IMR-90 (cell line): ENCODE results near the gene ASF1B. TPM values are rescaled to one million over a fixed set of nuclear protein-coding genes. Genes with fewer than 3 reads are reported as not detected.

Experiments
- ATAC-seq: fragments of 200-7000 bp; cut with Tn5 transposase; 2 replicates; pipeline ENCODE4 v1.9.1; 2020; ENCODE audit warnings: low read depth, mild to moderate bottlenecking, moderate library complexity
- BruUV-seq: library from RNA; stranded (reverse); fragments of 400-500 nt; replicated peaks from 2 replicates; lab custom pipeline; 2021; lab: Mats Ljungman, UMichigan
- CTCF ChIA-PET: fragments of 300-600 bp; formaldehyde crosslinking; extraction: SDS; loops from one replicate; lab custom pipeline; 2021; ENCODE audit warnings: antibody characterized with exemption; lab: Yijun Ruan, JAX
- POLR2A ChIA-PET: fragments of 300-600 bp; sonication (Branson Sonifier 250); formaldehyde crosslinking; loops from one replicate; lab custom pipeline; 2022; ENCODE audit warnings: antibody characterized with exemption; ENCODE audit not compliant: unreplicated experiment; lab: Charles Lee
- DNase-seq: peaks from one replicate; pipeline ENCODE4 v3.0.0; 2013
- H2AFZ ChIP-seq: replicated peaks from 2 replicates; pipeline ENCODE3; 2013; ENCODE audit warnings: low read length, mild to moderate bottlenecking; ENCODE audit not compliant: poor library complexity
- H2AK5ac ChIP-seq: 2 replicates; pipeline ENCODE4 v1.6.1; 2013; ENCODE audit warnings: low read depth, low read length, inconsistent platforms
- H2AK9ac ChIP-seq: replicated peaks from 2 replicates; pipeline ENCODE3; 2013; ENCODE audit warnings: mild to moderate bottlenecking, low read depth, low read length, moderate library complexity; ENCODE audit not compliant: poor library complexity
- H2BK120ac ChIP-seq: 2 replicates; pipeline ENCODE4 v1.6.1; 2013; ENCODE audit warnings: low read depth, low read length, inconsistent platforms
- H2BK15ac ChIP-seq: 3 replicates; pipeline ENCODE4 v1.6.1; 2013; ENCODE audit warnings: low read depth, low read length, inconsistent platforms
- H2BK20ac ChIP-seq: 2 replicates; pipeline ENCODE4 v1.6.1; 2013; ENCODE audit warnings: low read depth, mild to moderate bottlenecking, inconsistent platforms, low read length, moderate library complexity
- H2BK5ac ChIP-seq: 2 replicates; pipeline ENCODE4 v1.6.1; 2013; ENCODE audit warnings: mild to moderate bottlenecking, low read depth, low read length, inconsistent platforms; ENCODE audit not compliant: poor library complexity, severe bottlenecking
- H3K14ac ChIP-seq: replicated peaks from 2 replicates; pipeline ENCODE4 v1.6.1; 2013; ENCODE audit warnings: low read depth, low read length, inconsistent platforms
- H3K18ac ChIP-seq: 2 replicates; pipeline ENCODE4 v1.6.1; 2013; ENCODE audit warnings: low read depth, low read length, control low read depth
- H3K23ac ChIP-seq: 2 replicates; pipeline ENCODE4 v1.6.1; 2013; ENCODE audit warnings: low read depth, low read length, inconsistent platforms
- H3K27ac ChIP-seq: 2 replicates; pipeline ENCODE4 v1.5.1; 2013; ENCODE audit warnings: mild to moderate bottlenecking, control low read depth, low read length; ENCODE audit not compliant: insufficient read depth
- H3K27me3 ChIP-seq: 2 replicates; pipeline ENCODE4 v1.6.1; 2013; ENCODE audit warnings: low read length; ENCODE audit not compliant: control insufficient read depth, insufficient read depth
- H3K36me3 ChIP-seq: 2 replicates; pipeline ENCODE4 v1.6.1; 2013; ENCODE audit warnings: low read length, mixed read lengths; ENCODE audit not compliant: control insufficient read depth, insufficient read depth
- H3K4ac ChIP-seq: 2 replicates; pipeline ENCODE4 v1.6.1; 2013; ENCODE audit warnings: low read depth, low read length, inconsistent platforms
- H3K4me1 ChIP-seq: 2 replicates; pipeline ENCODE4 v1.6.1; 2013; ENCODE audit warnings: low read length, mixed read lengths; ENCODE audit not compliant: control insufficient read depth, insufficient read depth
- H3K4me2 ChIP-seq: 2 replicates; pipeline ENCODE4 v1.6.1; 2013; ENCODE audit warnings: low read depth, mild to moderate bottlenecking, control low read depth, low read length, moderate library complexity
- H3K4me3 ChIP-seq: 2 replicates; pipeline ENCODE4 v1.5.1; 2013; ENCODE audit warnings: low read depth, mild to moderate bottlenecking, control low read depth, low read length, moderate library complexity; ENCODE audit not compliant: insufficient read depth
- H3K56ac ChIP-seq: 2 replicates; pipeline ENCODE4 v1.6.1; 2013; ENCODE audit warnings: low read length, inconsistent platforms; ENCODE audit not compliant: insufficient read depth; ENCODE audit errors: extremely low read depth
- H3K79me1 ChIP-seq, 2 experiments: 2 replicates each; pipeline ENCODE4 v1.6.1; 2013; ENCODE audit warnings: low read length in 2 of 2, inconsistent platforms in 1 of 2, low read depth in 1 of 2
- H3K9ac ChIP-seq: 2 replicates; pipeline ENCODE4 v1.6.1; 2013; ENCODE audit warnings: low read depth, low read length, control low read depth
- H3K9me1 ChIP-seq: 2 replicates; pipeline ENCODE4 v1.6.1; 2013; ENCODE audit warnings: low read length, inconsistent platforms; ENCODE audit not compliant: insufficient read depth
- H3K9me3 ChIP-seq: 2 replicates; pipeline ENCODE4 v1.6.1; 2013; ENCODE audit warnings: low read length; ENCODE audit not compliant: control insufficient read depth, insufficient read depth
- H4K20me1 ChIP-seq: 2 replicates; pipeline ENCODE4 v1.6.1; 2013; ENCODE audit warnings: low read length, inconsistent platforms; ENCODE audit not compliant: insufficient read depth
- H4K5ac ChIP-seq: 2 replicates; pipeline ENCODE4 v1.6.1; 2013; ENCODE audit warnings: mild to moderate bottlenecking, low read depth, low read length, control low read depth
- H4K8ac ChIP-seq, 2 experiments: 2 replicates each; pipeline ENCODE4 v1.6.1; 2013; ENCODE audit warnings: low read depth in 2 of 2, low read length in 2 of 2, control low read depth in 1 of 2, inconsistent platforms in 1 of 2
- H4K91ac ChIP-seq: 2 replicates; pipeline ENCODE4 v1.6.1; 2013; ENCODE audit warnings: low read depth, low read length, inconsistent platforms; ENCODE audit not compliant: insufficient read depth
- MAFK ChIP-seq: IDR thresholded peaks from 2 replicates; pipeline ENCODE4 v1.6.1; 2012; ENCODE audit warnings: low read depth, low read length, improper control_type of control experiment
- MXI1 ChIP-seq: IDR thresholded peaks from 2 replicates; pipeline ENCODE4 v1.6.1; 2012; ENCODE audit warnings: low read depth, mild to moderate bottlenecking, low read length, moderate library complexity, borderline replicate concordance
- WGBS, 2 experiments: methylation state at CpG; one replicate each; pipeline versions ENCODE4 v1.1.5 to v1.1.7; 2013; ENCODE audit warnings: missing lambda C conversion rate in 2 of 2; ENCODE audit not compliant: insufficient read length in 1 of 2; ENCODE audit errors: extremely low coverage in 2 of 2; 5-methylcytosine and 5-hydroxymethylcytosine counted together
- dilution Hi-C: fragments of 300-500 bp; cut with HindIII; formaldehyde crosslinking; loops from one replicate; pipeline ENCODE4 v1.14.3; 2018; ENCODE audit warnings: low sequenced_read_pairs; ENCODE audit not compliant: unreplicated experiment
- in situ Hi-C: fragments of 300-500 bp; cut with MboI; formaldehyde crosslinking; loops from 3 replicates; pipeline ENCODE4 v1.14.3; 2019; ENCODE audit warnings: low sequenced_read_pairs, inconsistent platforms, mixed read lengths
- intact Hi-C: fragments of 100-400 bp; cut with micrococcal nuclease; formaldehyde crosslinking; loops from 2 replicates; pipeline ENCODE4 v1.10.0; 2022
- polyA plus RNA-seq, 3 experiments: library from polyadenylated mRNA; depleted of rRNA; stranded (reverse); fragments of >200 nt; gene quantifications; 2 replicates each; pipeline ENCODE4 v1.2.3, GENCODE V29; 2012; ENCODE audit warnings: low replicate concordance in 1 of 3
- total RNA-seq: library from RNA; depleted of rRNA; stranded (reverse); fragments of >200 nt; gene quantifications from 2 replicates; pipeline ENCODE4 v1.2.3, GENCODE V29; 2012

The ASF1B gene
- total and polyA plus RNA-seq, 2 of the 4 experiments (the other 2 are of a cell fraction): 10.4 to 12.1 TPM

GRCh38 chr19:14112051-14112808 is 24.2 kb downstream of the ASF1B start:
- dilution Hi-C loops: no loop called here
- Histone ChIP-seq H3K56ac (no peak overlapping the region), H2BK15ac (no peak overlapping the region), H2AFZ (peak overlapping the region; percentile 81), H3K4me3 (no peak overlapping the region), H2BK120ac (no peak overlapping the region), H2BK5ac (no peak overlapping the region), H3K9me3 (no peaks in the 10 kb centered on the region), H3K36me3 (no peaks in the 10 kb centered on the region), H3K4me2 (no peak overlapping the region), H3K4ac (peak overlapping the region; percentile 78), H3K9me1 (peaks cover 17% of the 10 kb centered on the region; the same call in 1 of the 2 replicates), H4K8ac (peak overlapping the region; percentile 64 to 83; a peak in 3 of 4 replicates), H2AK5ac (0 out of 2 replicates have a peak overlapping the region, but pooled peaks have one; percentile 3), H4K5ac (no peak overlapping the region; the same call in 1 of the 2 replicates), H4K91ac (peak overlapping the region; percentile 79), H3K27me3 (no peaks in the 10 kb centered on the region), H3K9ac (no peak overlapping the region), H3K27ac (no peak overlapping the region), H2AK9ac (peak overlapping the region; percentile 71), H3K18ac (no peak overlapping the region; the same call in 1 of the 2 replicates), H4K20me1 (peaks cover 8% of the 10 kb centered on the region), H2BK20ac (no peak overlapping the region), H3K14ac (0 out of 2 replicates have a peak overlapping the region, but pooled peaks have one; percentile 57), H3K4me1 (peaks cover 15% of the 10 kb centered on the region), H3K23ac (0 out of 2 replicates have a peak overlapping the region, but pooled peaks have one; percentile 56), H3K79me1 (peaks cover 15 to 79% of the 10 kb centered on the region in 2 experiments)
- WGBS, 2 experiments: 67% methylated on average over 1 of the region's 12 CpGs; no CpG with 5 or more reads in 1 of the 2 experiments
- DNase-seq (no peak), ATAC-seq (no peak)
- in situ Hi-C loops: no loop called here
- POLR2A ChIA-PET: interaction anchor here (0.6 kb wide), 1 partner anchor 237 kb away, joined by 3 read pairs; no protein-coding TSS in a partner anchor
- intact Hi-C loops: no loop called here
- CTCF ChIA-PET: no interaction called here
- TF ChIP-seq MAFK (no peak), MXI1 (no peak)
- BruUV-seq: no TSS peak
